Right ventricle myocardium inferior (tissue), 1 donor: ENCODE results near the gene EFHD1. TPM values are rescaled to one million over a fixed set of nuclear protein-coding genes. Genes with fewer than 3 reads are reported as not detected.
"Not testable (repeated sequence)": the region's sequence is repeated elsewhere in the genome, so short reads cannot be mapped to it uniquely, and the experiment has no call there.

ENCODE experiments used
- ATAC-seq: fragments of 200-7000 bp; cut with Tn5 transposase; one replicate; pipeline ENCODE4 v1.9.1; 2020; ENCODE audit warnings: mild to moderate bottlenecking, moderate library complexity
- DNase-seq: peaks from one replicate; pipeline ENCODE4 v3.0.0; 2021; ENCODE audit errors: missing footprints
- intact Hi-C: fragments of 100-400 bp; cut with DNase I; formaldehyde crosslinking; loops from one replicate; pipeline ENCODE4 v1.11.0; 2022
- total RNA-seq: library from RNA; stranded (reverse); fragmentation: NEBNext Ultra II Directional; extraction: Animal tissue kit (Norgen Biotek cat#: 25700); gene quantifications from one replicate; pipeline ENCODE4 v1.2.1, GENCODE V29; 2021
- donor health status: DM: no; HTN: yes; CAD: no; lungs with severe emphysema.

The EFHD1 gene
- total RNA-seq, 1 donor from 2014 or later, result 26.3 TPM

DNA sequence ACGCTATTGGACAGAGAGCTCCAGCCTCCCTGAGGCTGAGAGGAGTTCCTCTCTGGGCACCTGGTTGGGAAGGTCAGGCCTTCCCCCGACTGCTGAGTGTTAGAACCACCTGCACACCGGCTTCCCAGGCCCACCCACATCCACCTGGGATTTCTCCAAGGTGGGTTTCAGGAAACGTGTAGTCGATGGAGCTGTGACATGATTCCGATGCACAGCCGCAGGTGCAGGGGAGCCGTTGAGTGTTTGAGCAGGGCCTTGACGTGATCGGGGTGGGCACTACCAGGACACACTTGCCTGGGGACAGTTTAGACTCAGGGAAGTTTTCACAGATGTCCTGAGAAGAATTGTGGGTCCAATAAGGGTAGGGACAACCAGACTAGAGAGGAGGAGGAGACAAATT, 42.0 kb downstream of the EFHD1 start:
- no peak for ATAC-seq
- no peak for DNase-seq
- intact Hi-C loops, result no loop called here

DNA sequence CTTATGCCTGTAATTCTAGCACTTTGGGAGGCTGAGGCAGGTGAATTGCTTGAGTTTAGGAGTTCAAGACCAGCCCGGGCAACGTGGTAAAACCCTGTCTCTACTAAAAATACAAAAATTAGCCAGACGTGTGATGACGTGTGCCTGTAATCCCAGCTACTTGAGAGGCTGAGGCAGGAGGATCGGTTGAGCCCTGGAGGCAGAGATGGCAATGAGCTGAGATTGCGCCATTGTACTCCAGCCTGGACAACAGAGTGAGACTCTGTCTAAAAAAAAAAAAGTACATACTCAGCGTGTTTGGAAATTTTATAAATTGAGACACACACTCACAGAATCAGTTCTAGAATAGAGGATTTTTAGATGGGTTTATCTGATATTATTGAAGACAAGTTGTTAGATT, 46.6 kb downstream of the EFHD1 start:
- DNase-seq (no peak), ATAC-seq (no peak)
- intact Hi-C loops, result no loop called here

DNA sequence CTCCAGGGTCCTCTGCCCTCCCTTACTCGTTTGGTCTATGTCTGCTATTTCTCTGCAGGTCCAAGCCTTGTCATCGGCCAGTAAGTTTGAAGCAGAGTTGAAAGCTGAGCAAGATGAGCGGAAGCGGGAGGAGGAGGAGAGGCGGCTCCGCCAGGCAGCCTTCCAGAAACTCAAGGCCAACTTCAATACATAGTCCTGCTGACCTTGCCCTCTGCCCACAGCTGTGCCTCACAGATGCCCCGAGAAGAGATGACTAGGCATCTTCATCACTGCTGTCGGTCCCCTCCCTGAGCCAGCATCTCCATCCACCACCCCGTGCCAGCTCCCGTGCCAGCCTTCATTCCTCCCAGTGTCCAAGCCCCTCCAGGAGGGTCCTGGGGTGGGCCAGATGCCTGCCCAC, 48.1 kb downstream of the EFHD1 start:
- DNase-seq, result no peak
- intact Hi-C loops, result no loop called here
- ATAC-seq, result no peak

GRCh38 chr2:232683368-232683767, 50.0 kb downstream of the EFHD1 start:
- ATAC-seq, result no peak
- no peak for DNase-seq
- intact Hi-C loops, result no loop called here

DNA sequence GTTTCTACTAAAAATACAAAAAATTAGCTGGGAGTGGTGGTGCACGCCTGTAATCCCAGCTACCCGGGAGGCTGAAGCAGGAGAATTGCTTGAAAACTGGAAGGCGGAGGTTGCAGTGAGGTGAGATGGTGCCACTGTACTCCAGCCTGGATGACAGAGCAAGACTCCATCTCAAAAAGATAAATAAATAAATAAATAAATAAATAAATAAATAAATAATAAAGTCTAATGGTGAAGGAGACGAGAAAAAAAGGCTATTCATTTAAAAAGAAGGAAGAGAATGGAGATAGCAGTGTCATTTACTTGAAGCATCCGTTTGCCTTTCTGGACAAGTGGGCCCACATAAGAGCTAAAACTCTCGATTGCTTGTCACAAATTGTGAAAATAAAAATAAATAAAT, 52.0 kb downstream of the EFHD1 start:
- DNase-seq, ATAC-seq, intact Hi-C loops: not testable (repeated sequence)

DNA sequence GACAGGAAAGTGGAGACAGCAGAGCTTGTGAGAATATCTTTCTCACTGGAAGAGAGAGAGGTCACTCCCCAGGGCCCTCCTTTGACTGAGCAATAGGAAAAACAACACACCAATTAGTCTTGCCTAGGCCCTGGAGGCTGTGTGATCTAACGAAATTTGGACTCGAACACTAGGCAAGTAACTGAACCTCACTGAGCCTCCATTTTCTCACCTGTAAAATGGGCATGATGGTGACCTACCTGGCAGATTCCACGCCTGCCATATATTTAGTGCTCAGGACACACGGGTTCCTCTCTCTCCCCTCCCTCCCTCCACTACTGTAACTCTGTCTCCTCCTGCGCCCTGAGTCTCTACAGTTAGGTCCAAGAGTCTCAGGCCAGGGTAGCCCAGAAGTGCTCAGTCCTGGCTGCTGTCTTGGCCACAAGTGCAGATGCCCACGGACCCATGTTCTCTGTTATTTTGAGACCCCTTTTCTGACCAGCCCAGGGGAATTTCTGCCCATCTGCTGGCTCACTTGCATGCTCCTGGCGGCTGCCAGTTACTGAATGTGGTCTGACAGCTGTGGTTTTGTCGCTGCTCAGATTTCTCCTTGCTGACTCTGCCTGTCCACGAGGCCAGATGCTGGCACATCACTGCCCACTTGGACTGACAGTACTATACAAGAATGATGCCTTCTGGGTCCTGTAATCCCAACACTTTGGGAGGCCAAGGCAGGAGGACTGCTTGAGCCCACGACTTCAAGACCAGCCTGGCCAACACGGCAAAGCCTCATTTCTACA, 54.2 kb downstream of the EFHD1 start:
- peak; percentile 13 for ATAC-seq

DNA sequence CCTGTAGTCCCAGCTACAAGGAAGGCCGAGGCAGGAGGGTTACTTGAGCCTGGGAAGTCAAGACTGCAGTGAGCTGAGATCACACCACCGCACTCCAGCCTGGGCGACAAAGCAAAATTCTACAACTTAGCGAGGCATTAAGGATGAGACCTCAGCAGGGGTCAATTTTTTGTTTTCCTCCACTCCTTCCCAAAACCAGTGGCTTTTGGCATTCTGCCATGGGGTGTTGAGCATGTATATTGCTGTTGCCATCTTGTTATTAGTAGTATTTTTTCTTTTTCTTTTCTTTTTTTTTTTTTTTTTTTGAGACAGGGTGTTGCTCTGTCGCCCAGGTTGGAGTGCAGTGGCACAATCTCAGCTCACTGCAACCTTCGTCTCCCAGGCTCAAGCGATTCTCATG, 54.8 kb downstream of the EFHD1 start:
- no peak for DNase-seq
- ATAC-seq, result no peak
- intact Hi-C loops, result no loop called here

More for the DNA sequence above, 54.2 kb downstream of the EFHD1 start:
- DNase-seq, result no peak
- intact Hi-C loops, result no loop called here

DNA sequence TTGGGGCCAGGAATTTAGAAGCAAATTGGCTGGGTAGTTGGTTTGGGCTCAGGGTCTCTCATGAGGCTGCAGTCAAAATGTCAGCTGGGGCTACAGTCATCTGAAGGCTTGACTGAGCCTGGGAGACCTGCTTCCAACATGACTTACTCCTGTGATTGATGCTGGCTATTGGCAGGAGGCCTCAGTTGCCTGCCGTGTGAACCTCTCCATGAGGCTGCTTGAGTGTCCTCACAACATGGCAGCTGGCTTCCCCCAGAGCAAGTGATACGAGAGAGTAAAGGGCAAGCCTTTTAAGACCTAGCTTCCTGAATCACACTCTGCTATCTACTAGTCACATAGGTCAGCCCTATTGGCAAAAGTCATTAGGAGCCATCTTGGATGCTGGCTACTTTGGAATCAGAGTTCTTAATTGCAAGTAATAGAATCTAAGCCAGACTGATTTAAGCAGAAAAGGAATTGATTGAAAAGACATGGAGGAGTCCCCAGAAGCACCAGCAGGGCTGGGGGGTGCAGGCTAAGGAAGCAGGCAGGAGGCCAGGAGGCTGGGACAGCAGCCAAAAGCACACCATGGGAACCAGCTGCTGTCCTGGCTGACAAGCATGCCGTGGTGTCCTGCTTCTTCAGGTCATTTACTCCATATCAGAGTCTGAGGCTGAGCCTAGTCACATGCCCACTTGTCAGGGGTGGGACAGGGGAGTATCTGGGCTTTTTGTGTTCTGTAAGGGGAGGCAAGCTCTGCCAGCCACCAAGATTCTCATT, 55.9 kb downstream of the EFHD1 start:
- intact Hi-C loops, result no loop called here
- ATAC-seq (peak; percentile 71), DNase-seq (no peak)

GRCh38 chr2:232691117-232691516, 57.7 kb downstream of the EFHD1 start:
- DNase-seq, intact Hi-C loops, ATAC-seq: not testable (repeated sequence)

GRCh38 chr2:232693344-232693743, 59.9 kb downstream of the EFHD1 start:
- DNase-seq, result no peak
- ATAC-seq, result no peak
- intact Hi-C loops, result no loop called here

GRCh38 chr2:232696609-232697058, 63.2 kb downstream of the EFHD1 start:
- no peak for DNase-seq
- ATAC-seq, result no peak
- intact Hi-C loops, result loop anchor here (1.0 kb wide), 1 partner anchor 60 kb away; no protein-coding TSS in a partner anchor

- peak; percentile 97 for DNase-seq
- intact Hi-C loops, result loop anchor here (1.0 kb wide), 1 partner anchor 61 kb away; no protein-coding TSS in a partner anchor
- peak; percentile 99 for ATAC-seq
Measured at GRCh38 chr2:232697059-232697806, 63.8 kb downstream of the EFHD1 start, which contains the start of gene GIGYF2. GIGYF2 (plus strand) TSS chr2:232697331; CDS start chr2:232735198, 37,867 bp downstream.

GRCh38 chr2:232697807-232698110, 64.4 kb downstream of the EFHD1 start:
- intact Hi-C loops, result loop anchor here (1.0 kb wide), 1 partner anchor 61 kb away; no protein-coding TSS in a partner anchor
- ATAC-seq, result no peak

GRCh38 chr2:232698556-232699091, 65.2 kb downstream of the EFHD1 start:
- intact Hi-C loops, result no loop called here
- ATAC-seq (no peak), DNase-seq (no peak)

More at GRCh38 chr2:232697807-232698110, 64.4 kb downstream of the EFHD1 start:
- DNase-seq, result peak; percentile 73

GRCh38 chr2:232699110-232699509, 65.7 kb downstream of the EFHD1 start:
- DNase-seq, result no peak
- no peak for ATAC-seq
- intact Hi-C loops, result no loop called here

- intact Hi-C loops, result no loop called here
Measured at GRCh38 chr2:232700154-232700553, 66.8 kb downstream of the EFHD1 start.

GRCh38 chr2:232707076-232707475, 73.7 kb downstream of the EFHD1 start:
- intact Hi-C loops, result no loop called here
- DNase-seq, result no peak
- ATAC-seq, result no peak

More at GRCh38 chr2:232700154-232700553, 66.8 kb downstream of the EFHD1 start:
- DNase-seq (no peak), ATAC-seq (no peak)

DNA sequence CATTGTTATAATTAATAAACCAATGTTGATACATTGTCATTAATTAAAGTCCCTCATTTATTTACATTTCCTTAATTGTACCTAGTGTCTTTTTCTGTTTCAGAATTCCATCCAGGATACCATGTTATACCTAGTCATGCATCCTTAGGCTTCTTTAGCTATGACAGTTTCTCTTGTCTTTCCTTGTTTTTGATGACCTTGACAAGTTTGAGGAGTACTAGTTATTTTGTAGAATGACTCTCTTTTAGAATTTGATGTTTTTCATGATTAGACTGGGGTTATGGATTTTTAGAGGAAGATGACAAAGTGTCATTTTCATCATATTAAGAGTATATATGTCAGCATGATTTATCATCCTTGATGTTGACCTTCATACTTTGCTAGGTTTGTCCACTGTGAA, 80.1 kb downstream of the EFHD1 start:
- intact Hi-C loops, result no loop called here
- DNase-seq, result no peak
- no peak for ATAC-seq

DNA sequence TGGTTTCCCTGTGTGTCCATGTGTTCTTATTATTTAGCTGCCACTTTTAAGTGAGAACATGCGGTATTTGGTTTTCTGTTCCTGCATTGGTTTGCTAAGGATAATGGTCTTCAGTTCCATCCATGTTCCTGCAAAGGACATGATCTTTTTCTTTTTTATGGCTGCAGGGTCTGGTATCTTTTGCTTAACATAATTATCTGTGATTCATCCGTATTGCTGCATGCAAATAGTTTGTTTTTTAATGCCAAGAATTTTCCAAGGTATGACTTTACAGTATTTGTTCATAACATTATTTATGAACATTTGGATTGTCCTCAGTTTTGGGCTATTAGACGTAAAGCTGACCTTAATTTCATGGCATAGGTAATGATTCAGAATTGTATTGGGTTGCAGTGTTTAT, 81.6 kb downstream of the EFHD1 start:
- DNase-seq (no peak), ATAC-seq (no peak)
- intact Hi-C loops, result no loop called here
